SK-N-SH (cell line): ENCODE data around the gene SNTG2. TPM values are rescaled to one million over a fixed set of nuclear protein-coding genes. Genes with fewer than 3 reads are reported as not detected.

Experiments
- CTCF ChIA-PET: fragments of 300-600, 350-600 bp; formaldehyde crosslinking; extraction: SDS; loops from one replicate; lab custom pipeline; 2021; lab: Yijun Ruan, JAX
- POLR2A ChIA-PET: fragments of 350-600 bp; sonication (Branson Sonifier 250); formaldehyde crosslinking; extraction: SDS; loops from one replicate; lab custom pipeline; 2020; ENCODE audit warnings: antibody characterized with exemption, inconsistent platforms; lab: Yijun Ruan, JAX
- DNase-seq: peaks from one replicate; pipeline ENCODE4 v3.0.0; 2012
- H2AFZ ChIP-seq: fragments of 200-600 bp; sonication (generic); 2 replicates; pipeline ENCODE4 v1.8.1; 2016; ENCODE audit warnings: antibody characterized with exemption, mild to moderate bottlenecking, low read depth
- H3F3A ChIP-seq: fragments of 200-600 bp; sonication (generic); replicated peaks from 2 replicates; pipeline ENCODE3; 2016; ENCODE audit warnings: antibody characterized with exemption, mild to moderate bottlenecking; ENCODE audit not compliant: insufficient read depth
- H3K27ac ChIP-seq, 2 experiments: fragments of 200-500 bp in 1 of 2; fragments of 200-600 bp in 1 of 2; sonication (Bioruptor generic) in 1 of 2; sonication (generic), shearing (Covaris generic) in 1 of 2; 2 replicates each; pipeline versions ENCODE4 v1.5.1 to v1.6.1; 2014 to 2016; ENCODE audit warnings: low read depth in 2 of 2, inconsistent platforms in 1 of 2, low read length in 1 of 2, mild to moderate bottlenecking in 1 of 2, mixed read lengths in 1 of 2
- H3K27me3 ChIP-seq: fragments of 200-600 bp; sonication (generic), shearing (Covaris generic); 2 replicates; pipeline ENCODE4 v1.6.1; 2016; ENCODE audit warnings: mixed run types; ENCODE audit not compliant: insufficient read depth
- H3K36me3 ChIP-seq, 2 experiments: fragments of 200-500 bp in 1 of 2; fragments of 200-600 bp in 1 of 2; sonication (Bioruptor generic) in 1 of 2; sonication (generic) in 1 of 2; replicated peaks in 1 of 2; 2 replicates each; pipeline versions ENCODE3 to v1.5.1; 2014 to 2016; ENCODE audit warnings: low read length in 1 of 2, mild to moderate bottlenecking in 1 of 2; ENCODE audit not compliant: insufficient read depth in 2 of 2, control insufficient read depth in 1 of 2
- H3K4me1 ChIP-seq, 2 experiments: fragments of 200-500 bp in 1 of 2; fragments of 200-600 bp in 1 of 2; sonication (Bioruptor generic) in 1 of 2; sonication (generic), shearing (Covaris generic) in 1 of 2; 2 replicates each; pipeline versions ENCODE4 v1.5.1 to v1.6.1; 2014 to 2016; ENCODE audit warnings: low read depth in 1 of 2, low read length in 1 of 2, mixed run types in 1 of 2; ENCODE audit not compliant: insufficient read depth in 2 of 2, control insufficient read depth in 1 of 2
- H3K4me2 ChIP-seq: fragments of 200-600 bp; sonication (generic), shearing (Covaris generic); 2 replicates; pipeline ENCODE4 v1.6.1; 2017; ENCODE audit warnings: mixed run types
- H3K4me3 ChIP-seq, 2 experiments: fragments of 200-500 bp in 1 of 2; fragments of 200-600 bp in 1 of 2; sonication (Bioruptor generic) in 1 of 2; sonication (generic), shearing (Covaris generic) in 1 of 2; 2 replicates each; pipeline versions ENCODE4 v1.5.1 to v1.8.1; 2014 to 2016; ENCODE audit warnings: low read depth in 2 of 2, inconsistent platforms in 1 of 2, low read length in 1 of 2, mild to moderate bottlenecking in 1 of 2, mixed read lengths in 1 of 2, moderate library complexity in 1 of 2
- H3K79me2 ChIP-seq: fragments of 200-600 bp; sonication (generic); 2 replicates; pipeline ENCODE4 v1.8.1; 2017; ENCODE audit warnings: mild to moderate bottlenecking; ENCODE audit not compliant: insufficient read depth
- H3K9ac ChIP-seq: fragments of 200-600 bp; sonication (generic); 2 replicates; pipeline ENCODE4 v1.6.1; 2017; ENCODE audit warnings: mixed run types
- H3K9me2 ChIP-seq: fragments of 200-600 bp; sonication (generic); 2 replicates; pipeline ENCODE4 v1.6.1; 2017; ENCODE audit warnings: mixed run types
- H3K9me3 ChIP-seq: fragments of 200-600 bp; sonication (generic); 2 replicates; pipeline ENCODE4 v1.6.1; 2017; ENCODE audit warnings: mixed run types, mild to moderate bottlenecking, moderate library complexity
- H4K20me1 ChIP-seq: fragments of 200-600 bp; sonication (generic); 2 replicates; pipeline ENCODE4 v1.6.1; 2017; ENCODE audit warnings: mild to moderate bottlenecking, mixed run types; ENCODE audit not compliant: insufficient read depth
- CHD2 ChIP-seq: fragments of 150-350 bp; IDR thresholded peaks from 2 replicates; pipeline ENCODE4 v1.6.1; 2018; ENCODE audit warnings: low read length; ENCODE audit not compliant: partially characterized antibody
- ELF1 ChIP-seq: IDR thresholded peaks from 2 replicates; pipeline ENCODE4 v1.4.0; 2012
- EP300 ChIP-seq, 2 experiments: IDR thresholded peaks; 2 replicates each; pipeline versions ENCODE4 v1.4.0 to v1.6.1; 2012; ENCODE audit warnings: borderline replicate concordance in 1 of 2, low read depth in 1 of 2, low read length in 1 of 2
- FOSL2 ChIP-seq: IDR thresholded peaks from 2 replicates; pipeline ENCODE4 v1.4.0; 2012; ENCODE audit warnings: low read depth, mild to moderate bottlenecking, moderate library complexity, borderline replicate concordance
- FOXJ3 ChIP-seq: sonication (generic); formaldehyde crosslinking; IDR thresholded peaks from 2 replicates; pipeline ENCODE4 v1.5.1; 2020; ENCODE audit warnings: mild to moderate bottlenecking, missing genetic modification reagents
- GABPA ChIP-seq: IDR thresholded peaks from 2 replicates; pipeline ENCODE4 v1.4.0; 2012; ENCODE audit warnings: low read depth, mild to moderate bottlenecking
- IRF3 ChIP-seq: fragments of 150-350 bp; IDR thresholded peaks from 2 replicates; pipeline ENCODE4 v1.6.1; 2016; ENCODE audit warnings: mild to moderate bottlenecking, low read depth, low read length
- MAX ChIP-seq: IDR thresholded peaks from 2 replicates; pipeline ENCODE4 v1.4.0; 2012; ENCODE audit warnings: low read depth
- NFIC ChIP-seq: IDR thresholded peaks from 2 replicates; pipeline ENCODE4 v1.4.0; 2012; ENCODE audit warnings: borderline replicate concordance
- NRF1 ChIP-seq: IDR thresholded peaks from 2 replicates; pipeline ENCODE4 v1.6.1; 2012; ENCODE audit warnings: low read depth, mild to moderate bottlenecking, low read length
- PBX3 ChIP-seq: IDR thresholded peaks from 2 replicates; pipeline ENCODE4; 2012
- POLR2AphosphoS5 ChIP-seq: IDR thresholded peaks from 2 replicates; pipeline ENCODE4 v1.6.1; 2012; ENCODE audit warnings: low read depth, low read length
- RAD21 ChIP-seq: IDR thresholded peaks from 2 replicates; pipeline ENCODE4 v1.6.1; 2012; ENCODE audit warnings: mild to moderate bottlenecking, low read length
- RFX5 ChIP-seq: IDR thresholded peaks from 2 replicates; pipeline ENCODE4 v1.6.1; 2012; ENCODE audit warnings: mild to moderate bottlenecking, improper control_type of control experiment, low read length
- RXRA ChIP-seq: IDR thresholded peaks from 2 replicates; pipeline ENCODE4 v1.4.0; 2012; ENCODE audit warnings: low read depth, mild to moderate bottlenecking, borderline replicate concordance
- SIN3A ChIP-seq: IDR thresholded peaks from 2 replicates; pipeline ENCODE4 v1.6.1; 2012; ENCODE audit warnings: low read depth, mild to moderate bottlenecking, low read length, moderate library complexity, borderline replicate concordance
- SMC3 ChIP-seq: IDR thresholded peaks from 2 replicates; pipeline ENCODE4 v1.6.1; 2012; ENCODE audit warnings: low read depth, low read length, improper control_type of control experiment
- TEAD4 ChIP-seq: IDR thresholded peaks from 2 replicates; pipeline ENCODE4 v1.4.0; 2012; ENCODE audit warnings: mild to moderate bottlenecking, borderline replicate concordance; ENCODE audit not compliant: insufficient read depth
- ZBTB33 ChIP-seq: IDR thresholded peaks from 2 replicates; pipeline ENCODE4 v1.4.0; 2012; ENCODE audit warnings: low read depth, borderline replicate concordance
- WGBS: methylation state at CpG from one replicate; pipeline ENCODE4 v1.1.6; 2017; ENCODE audit warnings: low lambda C conversion rate; 5-methylcytosine and 5-hydroxymethylcytosine counted together
- polyA plus RNA-seq, 3 experiments: library from polyadenylated mRNA; depleted of rRNA; stranded (reverse); fragments of >200 nt; gene quantifications; 2 replicates each; pipeline ENCODE4 v1.2.3, GENCODE V29; 2012
- TF ChIP-seq, protein P1 (sequence below): fragments of 150-350 bp; IDR thresholded peaks from 2 replicates; pipeline ENCODE4 v1.6.1; 2017; ENCODE audit warnings: antibody characterized with exemption, low read length, low read depth, borderline replicate concordance

The SNTG2 gene
- polyA plus RNA-seq, 1 of the 3 experiments (the other 2 are of a cell fraction): not detected

DNA sequence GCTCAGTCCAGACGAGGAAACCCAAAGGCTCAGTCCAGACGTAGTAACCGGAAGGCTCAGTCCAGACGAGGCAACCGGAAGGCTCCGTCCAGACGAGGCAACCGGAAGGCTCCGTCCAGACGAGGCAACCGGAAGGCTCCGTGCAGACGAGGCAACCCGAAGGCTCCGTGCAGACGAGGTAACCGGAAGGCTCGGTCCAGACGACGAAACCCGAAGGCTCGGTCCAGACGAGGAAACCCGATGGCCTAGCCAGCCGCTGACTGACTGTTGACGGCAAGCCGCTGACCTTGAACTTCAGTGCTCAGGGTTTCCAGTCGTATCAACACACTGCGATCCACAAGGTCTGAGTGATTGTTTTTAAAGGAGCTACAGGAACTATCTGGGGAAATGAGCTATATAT, 312.0 kb downstream of the SNTG2 start (continued):
- TF ChIP-seq FOXJ3 (CRISPR knock-in tag) (no peak), FOSL2 (no peak), PBX3 (no peak), POLR2AphosphoS5 (no peak), NRF1 (no peak)

DNA sequence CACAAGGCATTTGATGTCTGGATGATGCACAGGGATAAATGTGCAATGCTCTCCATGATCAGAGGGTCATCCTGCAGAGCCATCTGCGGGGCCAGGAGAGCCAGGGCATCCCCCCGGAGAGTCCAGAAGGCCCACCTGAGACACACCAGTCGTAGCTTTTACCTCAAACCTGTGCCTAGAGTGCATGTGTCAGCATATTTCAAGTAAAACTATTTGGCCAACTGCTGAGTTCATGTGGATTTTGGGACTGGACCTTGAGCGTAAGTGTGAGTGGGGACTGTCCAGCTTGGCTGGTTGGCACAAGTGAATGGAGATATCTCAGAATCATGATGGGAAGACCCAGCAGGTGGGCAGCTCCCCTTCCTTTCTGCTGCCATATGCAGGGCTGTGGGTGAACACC, 314.8 kb downstream of the SNTG2 start:
- H3K4me3 ChIP-seq: no peak overlapping the region
- H4K20me1 ChIP-seq: no peaks in the 10 kb centered on the region
- CTCF ChIA-PET: no interaction called here
- POLR2A ChIA-PET: no interaction called here
- H3K9me3 ChIP-seq: no peaks in the 10 kb centered on the region; the same call in 1 of the 2 replicates
- no peak overlapping the region for H2AFZ ChIP-seq
- no peak overlapping the region for H3K9ac ChIP-seq
- 60% methylated on average over 2 of the region's 4 CpGs for WGBS
- no peaks in the 10 kb centered on the region for H3F3A ChIP-seq
- H3K27ac ChIP-seq: no peak overlapping the region
- no peak for TF ChIP-seq EP300 (IDR thresholded peaks at IDR 0.05; ENCODE audit: borderline replicate concordance in 1 of 2, low read depth in 1 of 2, low read length in 1 of 2)
- no peak for TF ChIP-seq IRF3
- no peak for TF ChIP-seq CHD2
- no peak for TF ChIP-seq PBX3
- no peak for TF ChIP-seq RFX5
- no peak for TF ChIP-seq ZBTB33
- TF ChIP-seq NFIC: no peak
- no peak for TF ChIP-seq RAD21
- no peak for TF ChIP-seq RXRA
- TF ChIP-seq ELF1: no peak
- TF ChIP-seq, protein P1, sequence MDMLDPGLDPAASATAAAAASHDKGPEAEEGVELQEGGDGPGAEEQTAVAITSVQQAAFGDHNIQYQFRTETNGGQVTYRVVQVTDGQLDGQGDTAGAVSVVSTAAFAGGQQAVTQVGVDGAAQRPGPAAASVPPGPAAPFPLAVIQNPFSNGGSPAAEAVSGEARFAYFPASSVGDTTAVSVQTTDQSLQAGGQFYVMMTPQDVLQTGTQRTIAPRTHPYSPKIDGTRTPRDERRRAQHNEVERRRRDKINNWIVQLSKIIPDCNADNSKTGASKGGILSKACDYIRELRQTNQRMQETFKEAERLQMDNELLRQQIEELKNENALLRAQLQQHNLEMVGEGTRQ: no peak
- TF ChIP-seq SIN3A: no peak
- TF ChIP-seq FOXJ3 (CRISPR knock-in tag): no peak
- TF ChIP-seq MAX: no peak
- no peak for TF ChIP-seq SMC3
- no peak for TF ChIP-seq NRF1
- no peak for TF ChIP-seq TEAD4
- no peak for TF ChIP-seq POLR2AphosphoS5
- no peak for TF ChIP-seq GABPA
- no peaks in the 10 kb centered on the region for H3K36me3 ChIP-seq
- H3K9me2 ChIP-seq: no peaks in the 10 kb centered on the region
- H3K4me2 ChIP-seq: no peak overlapping the region
- H3K27me3 ChIP-seq: no peaks in the 10 kb centered on the region
- no peaks in the 10 kb centered on the region for H3K79me2 ChIP-seq
- DNase-seq: no peak
- H3K4me1 ChIP-seq: peaks cover 0 to 6% of the 10 kb centered on the region in 2 experiments; a peak in 1 of 4 replicates
